Activated T-helper 1 cell treated with anti-CD3 and anti-CD28 coated beads, Interleukin-12 subunit alpha, Interleukin-12 subunit beta, Interleukin-2, Interleukin-4 antibody, amounts not matched to agents 30 ng/mL and 10 ng/mL and 1 ng/mL, durations not matched to agents 14 hours and 24 hours and 36 hours (primary cell): Measurements from ENCODE around the gene IPMK. TPM values are rescaled to one million over a fixed set of nuclear protein-coding genes. Genes with fewer than 3 reads are reported as not detected.

Experiments
- DNase-seq: peaks from one replicate; pipeline ENCODE4 v3.0.0; 2021; ENCODE audit warnings: low spot score
- H3K27ac Mint-ChIP-seq: one replicate; pipeline ENCODE4 v1.8.0; 2021; ENCODE audit warnings: mild to moderate bottlenecking, mixed read lengths
- H3K27me3 Mint-ChIP-seq: one replicate; pipeline ENCODE4 v1.8.0; 2022; ENCODE audit warnings: mild to moderate bottlenecking, moderate library complexity, mixed read lengths; ENCODE audit not compliant: insufficient read depth
- H3K36me3 Mint-ChIP-seq: one replicate; pipeline ENCODE4 v1.8.0; 2021; ENCODE audit warnings: low read depth, mixed read lengths
- H3K4me1 Mint-ChIP-seq: one replicate; pipeline ENCODE4 v1.8.0; 2021; ENCODE audit warnings: low read depth, mixed read lengths
- H3K4me3 Mint-ChIP-seq: one replicate; pipeline ENCODE4 v1.8.0; 2021; ENCODE audit warnings: mild to moderate bottlenecking, moderate library complexity, mixed read lengths
- H3K9me3 Mint-ChIP-seq: one replicate; pipeline ENCODE4 v1.8.0; 2021; ENCODE audit warnings: mixed read lengths
- intact Hi-C: fragments of 100-400 bp; cut with micrococcal nuclease; formaldehyde crosslinking; loops from one replicate; pipeline ENCODE4 v1.15.1; 2024
- total RNA-seq: library from RNA; stranded (reverse); gene quantifications from 2 replicates; pipeline ENCODE4 v1.2.3, GENCODE V29; 2022

The IPMK gene
- total RNA-seq, 1 donor from 2014 or later: 6.5 TPM

DNA sequence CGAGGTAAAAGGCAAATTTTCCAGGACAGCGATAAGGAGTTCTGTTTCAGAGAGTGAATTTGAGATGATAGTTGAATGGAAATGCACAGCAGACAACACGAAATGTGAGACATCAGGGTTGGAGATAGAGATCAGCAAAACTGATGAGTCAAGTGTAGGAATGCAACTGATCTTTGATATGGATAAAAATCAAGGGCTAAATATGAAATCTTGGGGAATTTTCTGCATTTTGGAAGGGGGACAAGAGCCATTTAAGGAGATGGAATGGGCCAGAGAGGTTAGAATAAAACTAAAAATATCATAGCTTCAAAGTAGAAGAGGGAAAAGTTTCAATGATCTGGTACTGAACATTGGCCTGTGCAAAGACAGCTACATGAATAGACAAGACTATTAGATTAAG lies 12.8 kb upstream of the IPMK start:
- Mint-ChIP-seq H3K27ac (peak overlapping the region; percentile 7), H3K4me1 (peaks cover 35% of the 10 kb centered on the region), H3K4me3 (no peak overlapping the region), H3K36me3 (peaks cover 17% of the 10 kb centered on the region), H3K9me3 (no peaks in the 10 kb centered on the region), H3K27me3 (no peaks in the 10 kb centered on the region)
- intact Hi-C loops: loop anchor here (5.0 kb wide), 2 partner anchors 52 to 1918 kb away; partner anchors contain the start of gene ZWINT
- DNase-seq: no peak

DNA sequence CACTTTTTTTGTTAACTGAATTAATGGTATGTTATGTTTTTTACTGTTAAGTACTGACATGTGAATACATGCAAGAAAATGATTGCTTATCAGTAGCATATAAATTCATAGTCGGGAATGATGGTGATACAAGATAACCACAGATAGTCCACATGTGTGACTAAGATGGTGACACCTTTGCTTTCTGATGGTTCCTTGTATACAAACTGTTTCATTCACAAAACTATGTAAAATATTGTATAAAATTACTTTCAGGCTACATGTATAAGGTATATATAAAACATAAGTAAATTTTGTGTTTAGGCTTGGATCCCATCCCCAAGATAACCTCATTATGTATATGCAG lies 11.2 kb upstream of the IPMK start:
- Mint-ChIP-seq H3K36me3 (peaks cover 17% of the 10 kb centered on the region), H3K4me1 (peaks cover 40% of the 10 kb centered on the region), H3K9me3 (no peaks in the 10 kb centered on the region), H3K27me3 (no peaks in the 10 kb centered on the region), H3K27ac (no peak overlapping the region), H3K4me3 (no peak overlapping the region)
- no peak for DNase-seq
- intact Hi-C loops: no loop called here

GRCh38 chr10:58278274-58278961 lies 10.7 kb upstream of the IPMK start:
- no peak for DNase-seq
- H3K27me3 Mint-ChIP-seq: no peaks in the 10 kb centered on the region
- peaks cover 19% of the 10 kb centered on the region for H3K36me3 Mint-ChIP-seq
- no peak overlapping the region for H3K27ac Mint-ChIP-seq
- H3K9me3 Mint-ChIP-seq: no peaks in the 10 kb centered on the region
- intact Hi-C loops: no loop called here
- H3K4me1 Mint-ChIP-seq: peaks cover 40% of the 10 kb centered on the region
- H3K4me3 Mint-ChIP-seq: no peak overlapping the region

DNA sequence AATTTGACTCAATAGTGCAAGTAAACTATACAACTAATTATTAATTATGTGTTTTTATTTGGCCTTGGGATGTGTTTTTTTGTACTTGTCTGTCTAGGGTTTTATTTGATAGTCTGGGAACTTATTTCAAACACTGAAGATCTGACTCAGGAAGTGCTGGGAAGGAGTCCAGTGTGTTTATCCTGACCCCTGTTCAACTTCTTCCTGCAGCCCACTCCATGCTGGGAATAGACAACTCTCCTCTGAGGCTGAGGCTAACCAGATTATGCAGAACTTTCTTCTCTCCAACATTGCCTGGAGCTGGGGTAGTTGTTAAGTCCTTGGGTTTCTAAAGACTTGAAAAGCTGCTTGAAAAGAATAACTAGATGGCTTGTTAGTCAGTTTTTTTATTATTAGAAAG lies 8.2 kb upstream of the IPMK start:
- H3K36me3 Mint-ChIP-seq: peaks cover 14% of the 10 kb centered on the region
- intact Hi-C loops: no loop called here

GRCh38 chr10:58275261-58275660 lies 7.6 kb upstream of the IPMK start:
- Mint-ChIP-seq H3K27ac (no peak overlapping the region), H3K4me1 (peaks cover 15% of the 10 kb centered on the region), H3K4me3 (no peak overlapping the region), H3K27me3 (no peaks in the 10 kb centered on the region), H3K36me3 (peaks cover 12% of the 10 kb centered on the region), H3K9me3 (no peaks in the 10 kb centered on the region)
- no peak for DNase-seq
- intact Hi-C loops: no loop called here

More for the DNA sequence above, 8.2 kb upstream of the IPMK start:
- no peak for DNase-seq
- Mint-ChIP-seq H3K27ac (no peak overlapping the region), H3K27me3 (no peaks in the 10 kb centered on the region), H3K9me3 (no peaks in the 10 kb centered on the region), H3K4me1 (peaks cover 16% of the 10 kb centered on the region), H3K4me3 (no peak overlapping the region)

GRCh38 chr10:58269782-58270290 lies 2.1 kb upstream of the IPMK start:
- Mint-ChIP-seq H3K4me1 (peaks cover 36% of the 10 kb centered on the region), H3K27ac (peak overlapping the region; percentile 98), H3K4me3 (peak overlapping the region; percentile 94), H3K36me3 (peaks cover 2% of the 10 kb centered on the region), H3K9me3 (no peaks in the 10 kb centered on the region), H3K27me3 (no peaks in the 10 kb centered on the region)
- intact Hi-C loops: loop anchor here (1.0 to 5.0 kb wide), 4 partner anchors 12 to 1637 kb away; partner anchors contain the start of gene CCDC6
- no peak for DNase-seq

- DNase-seq: peak; percentile 95
- Mint-ChIP-seq H3K4me3 (peak within 1 kb of the TSS; percentile 94), H3K27me3 (no peaks in the 10 kb centered on the region), H3K27ac (peak within 1 kb of the TSS; percentile 98), H3K9me3 (no peaks in the 10 kb centered on the region), H3K4me1 (peaks cover 38% of the 10 kb centered on the region), H3K36me3 (peaks cover 2% of the 10 kb centered on the region)
- intact Hi-C loops: loop anchor here (1.0 to 5.0 kb wide), 4 partner anchors 13 to 1638 kb away; partner anchors contain the start of gene CCDC6
Measured at GRCh38 chr10:58268946-58269781, 1.5 kb upstream of the IPMK start, which contains the start of gene CISD1. Gene CISD1 (plus strand): TSS chr10:58269162. CDS start chr10:58269274, 112 bp downstream.

DNA sequence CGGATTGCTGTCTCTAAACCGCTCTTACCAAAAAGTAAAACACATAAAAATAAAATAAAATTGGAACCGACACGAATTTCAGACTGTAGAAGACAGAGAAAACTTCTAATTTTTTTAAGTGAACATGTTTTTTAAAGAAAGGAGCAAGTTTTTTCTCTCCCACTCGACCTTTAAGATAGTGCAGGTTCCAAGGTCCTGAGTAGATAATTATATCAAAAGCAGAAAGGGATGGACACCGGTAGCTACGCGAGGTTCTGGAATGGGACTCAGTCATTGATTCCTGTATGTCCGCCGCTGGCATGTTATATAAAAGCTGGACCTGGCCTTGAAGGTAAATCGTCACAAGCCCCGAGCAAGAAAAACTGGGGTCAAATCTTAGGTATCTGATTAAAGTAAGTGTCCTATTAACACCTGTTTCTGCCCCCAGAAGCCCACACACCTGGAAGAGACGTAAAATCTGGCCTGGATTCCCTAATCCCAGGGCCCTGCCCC lies 806 bp upstream of the IPMK start:
- no peaks in the 10 kb centered on the region for H3K27me3 Mint-ChIP-seq
- no peaks in the 10 kb centered on the region for H3K9me3 Mint-ChIP-seq
- intact Hi-C loops: loop anchor here (5.0 kb wide), 2 partner anchors 1609 to 1639 kb away; partner anchors contain the start of gene CCDC6
- H3K36me3 Mint-ChIP-seq: peaks cover under 1% of the 10 kb centered on the region
- peak overlapping the region; percentile 94 for H3K4me3 Mint-ChIP-seq
- H3K4me1 Mint-ChIP-seq: peaks cover 45% of the 10 kb centered on the region
- DNase-seq: no peak
- peak overlapping the region; percentile 98 for H3K27ac Mint-ChIP-seq

GRCh38 chr10:58266826-58267712 lies 625 bp downstream of the IPMK start:
- H3K9me3 Mint-ChIP-seq: no peaks in the 10 kb centered on the region

DNA sequence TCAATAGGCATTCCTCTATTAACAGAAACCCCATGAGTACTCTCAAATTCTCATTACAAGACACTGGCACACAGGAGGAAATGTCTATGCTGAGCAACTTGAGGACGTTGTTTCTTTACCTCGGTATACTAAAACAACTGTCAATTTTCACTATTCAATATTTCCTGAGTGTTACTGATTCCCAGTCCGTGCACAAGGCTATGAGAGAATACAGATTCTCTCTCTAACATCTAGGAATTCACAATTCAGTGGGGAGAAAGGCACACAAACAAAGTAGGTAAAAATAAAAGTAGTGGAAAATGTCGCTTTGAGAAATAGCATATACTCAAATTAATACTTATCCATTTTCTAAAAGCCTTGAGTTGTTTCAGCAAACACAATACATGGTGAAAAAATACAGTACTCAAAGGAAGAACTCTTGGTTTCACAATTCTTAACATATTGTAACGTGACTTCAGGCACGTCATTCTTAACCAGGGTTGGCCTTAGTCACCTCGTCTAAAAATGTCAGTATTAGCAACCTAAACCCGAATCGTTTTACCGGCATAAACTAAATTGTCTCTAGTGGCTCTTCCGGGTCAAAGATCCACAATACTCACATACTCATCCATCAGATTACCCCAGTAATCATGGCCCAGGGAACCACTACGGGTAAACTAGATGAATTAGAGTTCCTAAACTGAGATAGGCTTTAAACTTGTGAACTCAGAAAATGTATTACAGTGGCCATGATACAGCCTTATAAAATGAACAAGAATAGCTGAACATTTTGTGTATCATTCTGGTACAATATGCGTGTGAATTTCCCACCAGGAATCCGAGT lies 1.5 kb downstream of the IPMK start:
- Mint-ChIP-seq H3K36me3 (peaks cover 3% of the 10 kb centered on the region), H3K4me3 (peak overlapping the region; percentile 98), H3K9me3 (no peaks in the 10 kb centered on the region), H3K4me1 (peaks cover 53% of the 10 kb centered on the region), H3K27me3 (no peaks in the 10 kb centered on the region), H3K27ac (peak overlapping the region; percentile 95)
- intact Hi-C loops: loop anchor here (1.0 to 5.0 kb wide), 4 partner anchors 29 to 1641 kb away; partner anchors contain the start of genes CCDC6 and TFAM
- DNase-seq: peak; percentile 24

More at GRCh38 chr10:58266826-58267712, 625 bp downstream of the IPMK start:
- Mint-ChIP-seq H3K36me3 (peaks cover 3% of the 10 kb centered on the region), H3K4me1 (peaks cover 53% of the 10 kb centered on the region), H3K4me3 (peak overlapping the region; percentile 98), H3K27ac (peak overlapping the region; percentile 95), H3K27me3 (no peaks in the 10 kb centered on the region)
- intact Hi-C loops: loop anchor here (1.0 to 5.0 kb wide), 4 partner anchors 30 to 1640 kb away; partner anchors contain the start of genes CCDC6 and TFAM
- peak; percentile 22 for DNase-seq

- intact Hi-C loops: loop anchor here (5.0 kb wide), 2 partner anchors 1612 to 1642 kb away; partner anchors contain the start of gene CCDC6
- peak overlapping the region; percentile 98 for H3K4me3 Mint-ChIP-seq
- H3K4me1 Mint-ChIP-seq: peaks cover 47% of the 10 kb centered on the region
- peaks cover 3% of the 10 kb centered on the region for H3K36me3 Mint-ChIP-seq
- no peak overlapping the region for H3K27ac Mint-ChIP-seq
- H3K27me3 Mint-ChIP-seq: no peaks in the 10 kb centered on the region
- no peaks in the 10 kb centered on the region for H3K9me3 Mint-ChIP-seq
- no peak for DNase-seq
Measured at GRCh38 chr10:58265249-58265648, 2.4 kb downstream of the IPMK start.
